ENCODE measurements around the gene SH3TC1.

SH3TC1 gene

GRCh38 chr4:8198906-8199593 lies at the start of gene SH3TC1:
TSS of gene SH3TC1 (plus strand) at chr4:8199290. CDS start at chr4:8205195, 5,905 bp downstream.
- no peak within 1 kb of the TSS for H3K4me3 ChIP-seq (ENCODE audit: low read depth, low read length)

- H3K4me3 ChIP-seq (ENCODE audit: low read depth, low read length), result no peak overlapping the region
Observed at GRCh38 chr4:8149664-8150063, 49.4 kb upstream of the SH3TC1 start.

GRCh38 chr4:8150152-8151090 lies 48.7 kb upstream of the SH3TC1 start:
- H3K4me3 ChIP-seq (ENCODE audit: low read depth, low read length), result no peak overlapping the region

- H3K4me3 ChIP-seq (ENCODE audit: low read depth, low read length), result no peak overlapping the region
Observed at GRCh38 chr4:8151165-8151650, 47.9 kb upstream of the SH3TC1 start.

- H3K4me3 ChIP-seq (ENCODE audit: low read depth, low read length), result no peak overlapping the region
Observed at GRCh38 chr4:8152090-8152864, 46.8 kb upstream of the SH3TC1 start.

GRCh38 chr4:8152865-8153257 lies 46.2 kb upstream of the SH3TC1 start:
- no peak overlapping the region for H3K4me3 ChIP-seq (ENCODE audit: low read depth, low read length)

- H3K4me3 ChIP-seq (ENCODE audit: low read depth, low read length), result no peak overlapping the region
Observed at GRCh38 chr4:8153441-8153840, 45.6 kb upstream of the SH3TC1 start.

- no peak overlapping the region for H3K4me3 ChIP-seq (ENCODE audit: low read depth, low read length)
Observed at GRCh38 chr4:8155048-8155447, 44.0 kb upstream of the SH3TC1 start.

- H3K4me3 ChIP-seq (ENCODE audit: low read depth, low read length), result no peak overlapping the region
Observed at GRCh38 chr4:8155660-8156421, 43.2 kb upstream of the SH3TC1 start.

- no peak overlapping the region for H3K4me3 ChIP-seq (ENCODE audit: low read depth, low read length)
Observed at GRCh38 chr4:8156617-8157016, 42.5 kb upstream of the SH3TC1 start.

GRCh38 chr4:8157496-8157895 lies 41.6 kb upstream of the SH3TC1 start:
- H3K4me3 ChIP-seq (ENCODE audit: low read depth, low read length), result no peak overlapping the region

- H3K4me3 ChIP-seq (ENCODE audit: low read depth, low read length), result peak overlapping the region; percentile 47
Observed at GRCh38 chr4:8157944-8158709, 41.0 kb upstream of the SH3TC1 start.

GRCh38 chr4:8158710-8159536 lies 40.2 kb upstream of the SH3TC1 start, which contains the start of gene ABLIM2:
TSS of gene ABLIM2 (minus strand) at chr4:8158813. CDS start at chr4:8158689, 124 bp downstream.
- H3K4me3 ChIP-seq (ENCODE audit: low read depth, low read length), result peak within 1 kb of the TSS; percentile 75

GRCh38 chr4:8159537-8160232 lies 39.4 kb upstream of the SH3TC1 start:
- H3K4me3 ChIP-seq (ENCODE audit: low read depth, low read length), result peak overlapping the region; percentile 75

- no peak overlapping the region for H3K4me3 ChIP-seq (ENCODE audit: low read depth, low read length)
Observed at GRCh38 chr4:8160233-8160560, 38.9 kb upstream of the SH3TC1 start.

GRCh38 chr4:8160572-8160971 lies 38.5 kb upstream of the SH3TC1 start:
- no peak overlapping the region for H3K4me3 ChIP-seq (ENCODE audit: low read depth, low read length)

- H3K4me3 ChIP-seq (ENCODE audit: low read depth, low read length), result no peak overlapping the region
Observed at GRCh38 chr4:8162625-8163024, 36.5 kb upstream of the SH3TC1 start.

- H3K4me3 ChIP-seq (ENCODE audit: low read depth, low read length), result no peak overlapping the region
Observed at GRCh38 chr4:8163026-8163425, 36.1 kb upstream of the SH3TC1 start.
